ENCODE results near the gene TESK2.
A peak's percentile ranks its signal among the peaks of the same experiment; 100 is the strongest.

TESK2 gene

DNA sequence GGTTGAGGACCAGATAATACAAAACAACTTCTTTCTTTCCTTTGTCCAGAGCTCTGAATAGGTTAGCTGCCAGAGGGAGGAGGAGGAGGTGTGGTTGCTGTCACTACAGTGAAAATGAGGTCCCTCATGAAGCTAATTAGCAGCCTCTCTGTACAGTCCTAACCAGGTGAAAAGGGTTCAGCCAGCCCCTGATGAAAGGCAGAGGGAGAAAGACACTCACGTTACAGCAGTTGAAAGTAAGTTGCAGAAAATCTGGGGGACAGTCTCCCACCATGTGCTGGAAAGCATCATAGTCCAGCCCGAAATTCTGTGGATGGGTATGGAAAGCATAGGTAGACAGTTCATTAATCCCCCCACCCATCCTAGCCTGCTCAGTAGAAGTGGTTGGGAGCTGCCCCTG is 144.5 kb downstream of the TESK2 start:
- peaks cover 14 to 54% (median 47%) of the 10 kb centered on the region in 4 experiments for H3K36me3 ChIP-seq (ENCODE audit: control insufficient read depth in 4 of 4, insufficient read depth in 4 of 4, low read length in 3 of 4)
- no CpG with 5 or more reads among the region's 2 CpGs for WGBS (ENCODE audit: insufficient coverage)

DNA sequence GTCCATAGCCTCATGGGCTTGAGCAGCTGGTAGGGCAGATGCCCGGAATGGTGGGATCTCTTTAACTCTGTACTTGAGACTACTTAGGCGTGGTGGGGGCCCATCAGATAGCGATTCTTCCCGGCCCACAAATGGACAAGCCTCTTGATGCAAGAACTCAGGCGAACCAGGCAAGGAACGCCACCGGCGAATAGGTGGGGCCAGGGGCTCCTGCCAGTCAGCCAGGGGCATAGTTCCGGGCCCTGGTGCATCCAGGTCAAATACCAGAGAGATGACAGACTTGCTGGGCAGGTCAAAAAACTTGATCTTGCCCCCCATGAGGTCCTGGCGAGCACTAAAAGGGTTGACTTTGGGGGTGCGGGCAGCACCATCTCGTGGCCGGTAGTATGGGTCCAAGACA is 145.9 kb downstream of the TESK2 start:
- Histone ChIP-seq H3K4me3 (ENCODE audit: control insufficient read depth in 1 of 7, extremely low read depth in 1 of 7, insufficient read depth in 4 of 7, low read depth in 2 of 7, low read length in 6 of 7) (no peak overlapping the region), H3K9me3 (ENCODE audit: control extremely low read depth in 1 of 5, control insufficient read depth in 4 of 5, insufficient read depth in 2 of 5, low read depth in 1 of 5, low read length in 4 of 5) (no peaks in the 10 kb centered on the region), H3K36me3 (ENCODE audit: control insufficient read depth in 4 of 4, insufficient read depth in 4 of 4, low read length in 3 of 4) (peaks cover 14 to 56% (median 47%) of the 10 kb centered on the region in 4 experiments), H3K27ac (ENCODE audit: insufficient read depth in 1 of 2, low read depth in 1 of 2, low read length in 2 of 2, poor library complexity in 1 of 2, severe bottlenecking in 2 of 2) (no peak overlapping the region), H3K4me1 (ENCODE audit: control extremely low read depth in 1 of 4, control insufficient read depth in 4 of 4, insufficient read depth in 4 of 4, low read length in 3 of 4) (peaks cover 15 to 33% (median 24%) of the 10 kb centered on the region in 4 experiments), H3K27me3 (replicated peaks in 2 of 5; ENCODE audit: control insufficient read depth in 4 of 5, insufficient read depth in 5 of 5, low read length in 4 of 5) (no peaks in the 10 kb centered on the region)
- CTCF ChIA-PET: interaction anchor here (0.7 to 6.9 kb wide), 3 partner anchors 14 to 326 kb away, joined by 3 to 46 read pairs (median 3); no protein-coding TSS in a partner anchor
- POLR2A ChIA-PET: no interaction called here
- 93% methylated on average over 13 of the region's 13 CpGs for WGBS (ENCODE audit: insufficient coverage)
- DNase-seq: no peak

More for the DNA sequence above, 144.5 kb downstream of the TESK2 start:
- no peak overlapping the region for H3K27ac ChIP-seq (ENCODE audit: insufficient read depth in 1 of 2, low read depth in 1 of 2, low read length in 2 of 2, poor library complexity in 1 of 2, severe bottlenecking in 2 of 2)
- H3K9me3 ChIP-seq (ENCODE audit: control extremely low read depth in 1 of 5, control insufficient read depth in 4 of 5, insufficient read depth in 2 of 5, low read depth in 1 of 5, low read length in 4 of 5): no peaks in the 10 kb centered on the region
- POLR2A ChIA-PET: no interaction called here
- no peaks in the 10 kb centered on the region for H3K27me3 ChIP-seq (replicated peaks in 2 of 5; ENCODE audit: control insufficient read depth in 4 of 5, insufficient read depth in 5 of 5, low read length in 4 of 5)
- H3K4me1 ChIP-seq (ENCODE audit: control extremely low read depth in 1 of 4, control insufficient read depth in 4 of 4, insufficient read depth in 4 of 4, low read length in 3 of 4): peaks cover 6 to 20% (median 16%) of the 10 kb centered on the region in 4 experiments
- CTCF ChIA-PET: interaction anchor here (6.9 kb wide), 1 partner anchor 13 kb away, joined by 46 read pairs; no protein-coding TSS in a partner anchor
- no peak overlapping the region for H3K4me3 ChIP-seq (ENCODE audit: control insufficient read depth in 1 of 7, extremely low read depth in 1 of 7, insufficient read depth in 4 of 7, low read depth in 2 of 7, low read length in 6 of 7)
- DNase-seq: no peak

DNA sequence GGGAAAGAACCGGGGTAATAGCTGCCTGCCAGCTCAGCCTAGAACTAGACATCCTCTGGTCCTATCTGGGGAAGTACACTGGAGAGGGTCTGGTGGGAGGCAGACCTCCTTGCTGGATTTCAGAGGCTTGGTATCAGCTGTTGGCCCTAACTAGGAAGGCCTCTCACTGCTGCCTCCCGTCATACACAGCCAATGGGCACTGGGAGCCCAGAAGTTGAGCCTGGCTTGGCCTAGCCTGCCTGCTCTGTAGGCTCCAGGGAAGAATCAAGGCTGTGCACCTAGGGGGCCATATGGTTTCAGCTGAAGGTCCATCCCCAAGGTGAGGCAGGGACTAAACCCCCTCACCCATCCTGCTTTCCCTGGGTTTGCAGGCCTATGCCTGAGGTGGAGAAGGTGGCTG is 146.5 kb downstream of the TESK2 start:
- POLR2A ChIA-PET: no interaction called here
- CTCF ChIA-PET: interaction anchor here (0.6 to 1.1 kb wide), 3 partner anchors 16 to 326 kb away, joined by 3 read pairs; no protein-coding TSS in a partner anchor
- Histone ChIP-seq H3K4me1 (ENCODE audit: control extremely low read depth in 1 of 4, control insufficient read depth in 4 of 4, insufficient read depth in 4 of 4, low read length in 3 of 4) (peaks cover 15 to 33% (median 25%) of the 10 kb centered on the region in 4 experiments), H3K36me3 (ENCODE audit: control insufficient read depth in 4 of 4, insufficient read depth in 4 of 4, low read length in 3 of 4) (peaks cover 14 to 56% (median 47%) of the 10 kb centered on the region in 4 experiments), H3K9me3 (ENCODE audit: control extremely low read depth in 1 of 5, control insufficient read depth in 4 of 5, insufficient read depth in 2 of 5, low read depth in 1 of 5, low read length in 4 of 5) (no peaks in the 10 kb centered on the region), H3K27ac (ENCODE audit: insufficient read depth in 1 of 2, low read depth in 1 of 2, low read length in 2 of 2, poor library complexity in 1 of 2, severe bottlenecking in 2 of 2) (no peak overlapping the region), H3K4me3 (ENCODE audit: control insufficient read depth in 1 of 7, extremely low read depth in 1 of 7, insufficient read depth in 4 of 7, low read depth in 2 of 7, low read length in 6 of 7) (no peak overlapping the region), H3K27me3 (replicated peaks in 2 of 5; ENCODE audit: control insufficient read depth in 4 of 5, insufficient read depth in 5 of 5, low read length in 4 of 5) (no peaks in the 10 kb centered on the region)
- WGBS (ENCODE audit: insufficient coverage): 100% methylated on average over 2 of the region's 2 CpGs
- DNase-seq: no peak

DNA sequence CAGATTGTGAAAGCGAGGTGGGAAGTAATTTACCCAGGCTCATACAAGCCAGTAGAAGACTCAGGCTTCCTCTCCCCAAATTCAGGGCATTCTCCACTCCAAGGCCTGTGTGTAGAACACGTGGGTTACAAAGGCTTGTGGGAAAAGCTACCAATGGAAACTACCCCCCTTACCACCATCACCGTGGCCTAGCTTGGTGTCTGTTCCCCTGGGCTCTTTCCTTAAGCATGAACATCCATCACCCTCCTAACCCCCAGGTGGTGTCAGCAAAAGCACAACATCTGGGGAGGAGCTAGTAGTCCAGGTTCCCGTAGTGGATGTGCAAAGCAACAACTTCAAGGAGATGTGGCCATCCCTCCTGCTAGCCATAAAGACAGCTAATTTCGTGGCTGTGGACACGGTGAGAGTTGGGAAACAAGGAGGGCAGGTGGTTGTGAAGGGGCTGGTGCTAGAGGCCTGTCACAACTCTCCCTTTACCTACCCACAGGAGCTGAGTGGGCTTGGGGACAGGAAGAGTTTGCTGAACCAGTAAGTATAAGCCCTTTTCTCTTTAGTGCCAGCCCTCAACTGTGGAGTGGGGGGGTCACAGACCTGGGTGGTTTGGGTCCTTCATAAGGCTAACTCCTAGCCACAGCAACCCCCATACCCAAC is 150.0 kb downstream of the TESK2 start:
- H3K27ac ChIP-seq (ENCODE audit: insufficient read depth in 1 of 2, low read depth in 1 of 2, low read length in 2 of 2, poor library complexity in 1 of 2, severe bottlenecking in 2 of 2): peak overlapping the region; percentile 92 to 96
- whole genome bisulfite sequencing (ENCODE audit: insufficient coverage): 0% methylated on average over 1 of the region's 6 CpGs
- H3K9me3 ChIP-seq (ENCODE audit: control extremely low read depth in 1 of 5, control insufficient read depth in 4 of 5, insufficient read depth in 2 of 5, low read depth in 1 of 5, low read length in 4 of 5): no peaks in the 10 kb centered on the region
- ChIA-PET CTCF (interaction anchor here (1.1 to 4.5 kb wide), 11 partner anchors 8 to 329 kb away, joined by 3 to 23 read pairs (median 6); partner anchors contain the start of genes HECTD3 and UROD), POLR2A (interaction anchor here (0.7 to 2.7 kb wide), 8 partner anchors 8 to 709 kb away, joined by 3 to 18 read pairs (median 3); partner anchors contain the start of genes HPDL, TESK2 and UROD)
- H3K27me3 ChIP-seq (replicated peaks in 2 of 5; ENCODE audit: control insufficient read depth in 4 of 5, insufficient read depth in 5 of 5, low read length in 4 of 5): no peaks in the 10 kb centered on the region
- peaks cover 13 to 52% (median 41%) of the 10 kb centered on the region in 4 experiments for H3K36me3 ChIP-seq (ENCODE audit: control insufficient read depth in 4 of 4, insufficient read depth in 4 of 4, low read length in 3 of 4)
- H3K4me1 ChIP-seq (ENCODE audit: control extremely low read depth in 1 of 4, control insufficient read depth in 4 of 4, insufficient read depth in 4 of 4, low read length in 3 of 4): peaks cover 15 to 38% (median 33%) of the 10 kb centered on the region in 4 experiments
- peak in 2 of 3 donors; percentile 37 to 44 for DNase-seq
- peak overlapping the region; percentile 49 to 95 (median 91) for H3K4me3 ChIP-seq (ENCODE audit: control insufficient read depth in 1 of 7, extremely low read depth in 1 of 7, insufficient read depth in 4 of 7, low read depth in 2 of 7, low read length in 6 of 7)

DNA sequence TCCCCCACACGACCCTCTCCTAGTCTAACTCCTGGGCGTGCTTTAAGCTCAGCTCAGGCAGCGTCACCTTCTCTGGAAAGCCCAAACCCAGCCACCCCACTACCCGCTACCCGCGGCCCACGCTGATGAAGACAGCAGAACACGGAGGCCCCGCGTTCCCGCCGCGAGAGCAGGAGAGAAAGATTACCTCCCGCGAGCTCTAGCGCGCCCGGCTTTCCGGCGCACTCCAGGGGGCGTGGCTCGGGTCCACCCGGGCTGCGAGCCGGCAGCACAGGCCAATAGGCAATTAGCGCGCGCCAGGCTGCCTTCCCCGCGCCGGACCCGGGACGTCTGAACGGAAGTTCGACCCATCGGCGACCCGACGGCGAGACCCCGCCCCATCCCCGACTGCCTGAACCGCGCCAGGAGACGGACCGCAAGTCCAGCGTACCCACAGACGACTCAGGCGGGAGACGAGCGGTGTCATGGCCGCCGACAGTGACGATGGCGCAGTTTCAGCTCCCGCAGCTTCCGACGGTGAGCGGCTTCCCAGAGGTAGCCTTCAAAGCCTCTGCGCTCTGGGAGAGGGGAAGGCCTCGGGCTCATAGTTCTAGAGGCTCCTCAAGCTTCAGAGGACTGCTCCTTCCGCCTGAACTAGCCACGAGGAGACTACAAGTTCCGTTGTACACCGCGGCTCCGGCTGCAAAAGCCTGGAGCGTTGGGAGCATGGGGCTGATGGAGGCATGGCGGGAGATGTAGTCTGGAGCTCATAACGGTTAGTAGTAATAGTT is 151.0 kb downstream of the TESK2 start, which contains the start of the genes MUTYH and TOE1:
MUTYH (minus strand) TSS at position 652 of the 770 bp plus-strand sequence. CDS start 5,935 bp downstream, outside the sequence.
TOE1 (plus strand) TSS at position 382 of the 770 bp plus-strand sequence; CDS start at position 465, 83 bp downstream.
- no peaks in the 10 kb centered on the region for H3K9me3 ChIP-seq (ENCODE audit: control extremely low read depth in 1 of 5, control insufficient read depth in 4 of 5, insufficient read depth in 2 of 5, low read depth in 1 of 5, low read length in 4 of 5)
- peak within 1 kb of the TSS; percentile 92 to 96 for H3K27ac ChIP-seq (ENCODE audit: insufficient read depth in 1 of 2, low read depth in 1 of 2, low read length in 2 of 2, poor library complexity in 1 of 2, severe bottlenecking in 2 of 2)
- H3K4me1 ChIP-seq (ENCODE audit: control extremely low read depth in 1 of 4, control insufficient read depth in 4 of 4, insufficient read depth in 4 of 4, low read length in 3 of 4): peaks cover 15 to 38% (median 34%) of the 10 kb centered on the region in 4 experiments
- under 1% methylated on average over 54 of the region's 70 CpGs for WGBS (ENCODE audit: insufficient coverage)
- H3K27me3 ChIP-seq (replicated peaks in 2 of 5; ENCODE audit: control insufficient read depth in 4 of 5, insufficient read depth in 5 of 5, low read length in 4 of 5): no peaks in the 10 kb centered on the region
- CTCF ChIA-PET: interaction anchor here (0.7 to 4.5 kb wide), 14 partner anchors 9 to 328 kb away, joined by 3 to 23 read pairs (median 6); partner anchors contain the start of genes HECTD3, HPDL and UROD
- peak; percentile 90 to 95 (median 93) for DNase-seq
- H3K4me3 ChIP-seq (ENCODE audit: control insufficient read depth in 1 of 7, extremely low read depth in 1 of 7, insufficient read depth in 4 of 7, low read depth in 2 of 7, low read length in 6 of 7): peak within 1 kb of the TSS; percentile 49 to 95 (median 91)
- H3K36me3 ChIP-seq (ENCODE audit: control insufficient read depth in 4 of 4, insufficient read depth in 4 of 4, low read length in 3 of 4): peaks cover 12 to 42% (median 33%) of the 10 kb centered on the region in 4 experiments
- POLR2A ChIA-PET: interaction anchor here (0.5 to 2.7 kb wide), 17 partner anchors 8 to 1062 kb away, joined by 3 to 18 read pairs (median 3); partner anchors contain the start of genes EIF2B3, HECTD3, HPDL and PRDX1

DNA sequence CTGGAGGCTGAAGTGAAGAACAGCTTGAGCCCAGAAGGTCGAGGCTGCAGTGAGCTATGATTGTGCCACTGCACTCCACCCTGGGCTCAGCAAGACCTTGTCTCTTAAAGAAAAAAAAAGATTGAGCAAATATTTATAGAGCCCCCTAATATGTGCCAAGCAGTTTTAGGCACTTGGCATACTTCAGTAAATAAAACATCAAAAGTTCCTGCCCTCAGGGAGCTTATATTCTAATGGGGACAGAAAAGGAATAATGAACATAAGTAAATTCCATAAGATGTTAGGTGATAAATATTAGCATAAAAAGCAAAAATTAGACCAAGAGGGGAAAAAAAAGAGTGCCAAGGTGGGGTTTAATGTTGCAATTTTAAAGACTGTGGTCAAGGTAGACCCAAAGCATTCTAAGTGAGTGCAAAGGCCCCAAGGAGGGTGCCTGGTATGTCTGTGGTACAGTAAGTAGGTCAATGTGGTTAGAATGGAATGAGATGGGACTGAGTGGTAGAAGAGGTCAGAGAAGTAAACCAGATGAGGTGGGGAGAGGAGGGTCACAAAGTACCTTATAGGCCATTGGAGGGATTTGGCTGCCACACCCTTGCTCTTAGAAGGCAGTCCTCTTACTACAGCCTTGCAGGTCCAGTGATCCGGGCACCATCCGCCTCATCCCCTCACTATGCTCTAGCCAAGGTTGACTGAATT is 153.2 kb downstream of the TESK2 start:
- POLR2A ChIA-PET: no interaction called here
- CTCF ChIA-PET: interaction anchor here (0.8 to 4.5 kb wide), 3 partner anchors 10 to 35 kb away, joined by 3 to 23 read pairs (median 4); partner anchors contain the start of gene HPDL
- H3K4me1 ChIP-seq (ENCODE audit: control extremely low read depth in 1 of 4, control insufficient read depth in 4 of 4, insufficient read depth in 4 of 4, low read length in 3 of 4): peaks cover 15 to 50% (median 40%) of the 10 kb centered on the region in 4 experiments
- DNase-seq: no peak
- H3K9me3 ChIP-seq (ENCODE audit: control extremely low read depth in 1 of 5, control insufficient read depth in 4 of 5, insufficient read depth in 2 of 5, low read depth in 1 of 5, low read length in 4 of 5): no peaks in the 10 kb centered on the region
- no peak overlapping the region for H3K4me3 ChIP-seq (ENCODE audit: control insufficient read depth in 1 of 7, extremely low read depth in 1 of 7, insufficient read depth in 4 of 7, low read depth in 2 of 7, low read length in 6 of 7)
- 96% methylated on average over 2 of the region's 3 CpGs for WGBS (ENCODE audit: insufficient coverage)
- H3K36me3 ChIP-seq (ENCODE audit: control insufficient read depth in 4 of 4, insufficient read depth in 4 of 4, low read length in 3 of 4): peaks cover 5 to 31% (median 18%) of the 10 kb centered on the region in 4 experiments
- H3K27ac ChIP-seq (ENCODE audit: insufficient read depth in 1 of 2, low read depth in 1 of 2, low read length in 2 of 2, poor library complexity in 1 of 2, severe bottlenecking in 2 of 2): no peak overlapping the region
- H3K27me3 ChIP-seq (replicated peaks in 2 of 5; ENCODE audit: control insufficient read depth in 4 of 5, insufficient read depth in 5 of 5, low read length in 4 of 5): no peaks in the 10 kb centered on the region
